Prostate gland (tissue), 2 donors: ENCODE results near the gene SHCBP1. TPM values are rescaled to one million over a fixed set of nuclear protein-coding genes. Genes with fewer than 3 reads are reported as not detected.
"Not testable (repeated sequence)": the region's sequence is repeated elsewhere in the genome, so short reads cannot be mapped to it uniquely, and the experiment has no call there.

ENCODE experiments used
- DNase-seq: peaks from one replicate; pipeline ENCODE4 v3.0.0-alpha.2; 2019; ENCODE audit warnings: low spot score
- H3K27ac ChIP-seq, 2 donors: fragments of 200-600 bp; sonication (generic); 2 replicates each; pipeline ENCODE4 v1.5.1; 2017 to 2019
- H3K27me3 ChIP-seq: fragments of 200-600 bp; sonication (generic); replicated peaks from 2 replicates; pipeline ENCODE4 v1.5.1; 2019; ENCODE audit not compliant: insufficient read depth
- H3K36me3 ChIP-seq, 2 donors: fragments of 200-600 bp; sonication (generic); 1 replicate in 1 of 2; 2 replicates in 1 of 2; pipeline versions ENCODE4 v1.5.1 to v1.8.1; 2017 to 2019
- H3K4me1 ChIP-seq: fragments of 200-600 bp; sonication (generic); replicated peaks from 2 replicates; pipeline ENCODE4 v1.5.1; 2019
- H3K4me3 ChIP-seq, 2 donors: fragments of 200-600 bp; sonication (generic); 2 replicates each; pipeline ENCODE4 v1.5.1; 2017 to 2019
- H3K9me3 ChIP-seq: fragments of 200-600 bp; sonication (generic); 2 replicates; pipeline ENCODE4 v1.5.1; 2017
- POLR2A ChIP-seq: fragments of 450-650 bp; IDR thresholded peaks from one replicate; pipeline ENCODE4 v1.6.1; 2016; ENCODE audit warnings: antibody characterized with exemption, mild to moderate bottlenecking
- POLR2AphosphoS5 ChIP-seq: sonication (generic); formaldehyde crosslinking; IDR thresholded peaks from one replicate; pipeline ENCODE4 v1.6.1; 2017; ENCODE audit warnings: antibody characterized with exemption
- WGBS: methylation state at CpG from one replicate; pipeline ENCODE4 v1.1.5; 2018; 5-methylcytosine and 5-hydroxymethylcytosine counted together
- intact Hi-C: fragments of 100-400 bp; cut with DNase I; formaldehyde crosslinking; loops from one replicate; pipeline ENCODE4 v1.14.2; 2022
- total RNA-seq, 2 donors: library from RNA; depleted of rRNA; stranded (reverse); fragments of >200 nt; gene quantifications; one replicate each; pipeline ENCODE4 v1.1.0, GENCODE V29; 2016
- TF ChIP-seq, protein P1 (sequence below), 4 experiments: fragments of 200-600 bp in 2 of 4; fragments of 450-650 bp in 2 of 4; sonication (generic) in 2 of 4; IDR thresholded peaks; 1 replicate in 3 of 4; 2 replicates in 1 of 4; pipeline ENCODE4 v1.5.1; 2016 to 2019; ENCODE audit warnings: antibody characterized with exemption in 4 of 4, mild to moderate bottlenecking in 2 of 4, moderate library complexity in 2 of 4

The SHCBP1 gene
- total RNA-seq, 2 donors from 2014 or later = 0.77 to 5.6 TPM

DNA sequence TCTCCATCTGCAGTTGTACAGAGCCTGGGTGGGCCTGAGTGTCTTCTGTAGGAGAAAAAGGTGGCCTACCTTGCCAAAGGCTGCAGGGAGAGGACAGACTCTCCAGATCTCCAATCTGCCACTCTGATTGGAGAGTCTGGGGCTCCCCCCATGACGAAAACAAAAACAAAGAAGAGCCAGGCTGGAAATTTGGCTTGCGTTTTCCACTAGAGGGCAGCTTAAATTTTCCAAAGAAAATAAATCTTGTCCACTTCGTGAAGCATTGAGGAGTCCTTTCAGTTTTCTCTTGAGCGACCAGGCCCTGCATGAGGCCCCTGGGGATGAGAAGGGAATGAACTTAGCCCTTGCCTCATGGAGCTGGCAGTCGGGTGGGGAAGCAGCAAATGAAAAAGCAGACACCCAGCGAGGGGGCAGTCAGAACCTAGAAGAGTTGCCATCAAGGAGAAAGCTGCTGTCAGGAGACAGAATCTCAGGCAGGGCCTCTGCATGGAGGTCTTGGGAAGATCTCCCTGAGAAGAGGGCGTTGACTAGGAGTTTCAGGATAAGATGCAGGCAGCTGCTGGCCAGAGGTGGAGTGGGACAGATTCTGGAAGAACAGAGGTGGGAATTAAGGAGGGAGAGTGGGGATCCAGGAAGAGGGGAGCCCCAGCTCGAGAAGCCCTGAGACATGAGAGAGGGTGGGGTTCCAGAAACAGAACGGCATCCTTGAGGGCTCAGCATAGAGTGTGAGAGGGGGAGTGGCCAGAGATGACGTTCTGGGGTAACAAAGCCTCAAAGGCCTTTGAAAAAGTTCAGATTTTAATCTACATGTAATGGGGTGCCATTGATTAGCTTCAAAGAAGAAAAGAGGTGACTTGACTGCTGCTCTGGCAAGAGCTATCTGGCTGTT lies 8.4 kb upstream of the SHCBP1 start:
- 39% methylated on average over 10 of the region's 10 CpGs for WGBS
- Histone ChIP-seq H3K9me3 (no peaks in the 10 kb centered on the region), H3K36me3 (no peaks in the 10 kb centered on the region), H3K27me3 (no peaks in the 10 kb centered on the region), H3K4me3 (no peak overlapping the region), H3K4me1 (no peaks in the 10 kb centered on the region), H3K27ac (no peak overlapping the region)
- no peak for TF ChIP-seq POLR2AphosphoS5
- TF ChIP-seq, protein P1, sequence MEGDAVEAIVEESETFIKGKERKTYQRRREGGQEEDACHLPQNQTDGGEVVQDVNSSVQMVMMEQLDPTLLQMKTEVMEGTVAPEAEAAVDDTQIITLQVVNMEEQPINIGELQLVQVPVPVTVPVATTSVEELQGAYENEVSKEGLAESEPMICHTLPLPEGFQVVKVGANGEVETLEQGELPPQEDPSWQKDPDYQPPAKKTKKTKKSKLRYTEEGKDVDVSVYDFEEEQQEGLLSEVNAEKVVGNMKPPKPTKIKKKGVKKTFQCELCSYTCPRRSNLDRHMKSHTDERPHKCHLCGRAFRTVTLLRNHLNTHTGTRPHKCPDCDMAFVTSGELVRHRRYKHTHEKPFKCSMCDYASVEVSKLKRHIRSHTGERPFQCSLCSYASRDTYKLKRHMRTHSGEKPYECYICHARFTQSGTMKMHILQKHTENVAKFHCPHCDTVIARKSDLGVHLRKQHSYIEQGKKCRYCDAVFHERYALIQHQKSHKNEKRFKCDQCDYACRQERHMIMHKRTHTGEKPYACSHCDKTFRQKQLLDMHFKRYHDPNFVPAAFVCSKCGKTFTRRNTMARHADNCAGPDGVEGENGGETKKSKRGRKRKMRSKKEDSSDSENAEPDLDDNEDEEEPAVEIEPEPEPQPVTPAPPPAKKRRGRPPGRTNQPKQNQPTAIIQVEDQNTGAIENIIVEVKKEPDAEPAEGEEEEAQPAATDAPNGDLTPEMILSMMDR (IDR thresholded peaks at IDR 0.05) = no peak
- no peak for TF ChIP-seq POLR2A
- DNase-seq = no peak
- intact Hi-C loops = no loop called here

DNA sequence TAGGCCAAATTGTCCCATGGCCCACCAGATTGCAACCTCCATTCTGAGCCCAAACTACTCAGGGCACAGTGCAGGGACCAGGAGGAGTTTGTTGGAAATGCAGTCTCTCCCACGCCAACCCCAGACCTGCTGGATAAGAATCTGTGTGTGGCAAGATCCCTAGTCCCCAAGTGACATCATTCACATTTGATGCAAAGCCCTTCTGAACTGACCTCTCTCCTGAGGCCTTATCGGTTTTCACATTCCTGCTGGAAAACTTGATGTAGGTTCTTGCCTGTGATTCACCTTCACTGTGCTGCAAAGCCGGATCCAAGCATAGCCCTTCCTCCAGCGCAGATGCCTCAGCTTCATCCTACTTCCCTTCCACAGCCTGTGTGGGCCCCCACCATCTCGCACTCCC lies 6.6 kb upstream of the SHCBP1 start:
- Histone ChIP-seq H3K4me1 (no peaks in the 10 kb centered on the region), H3K36me3 (no peaks in the 10 kb centered on the region), H3K9me3 (no peaks in the 10 kb centered on the region), H3K4me3 (no peak overlapping the region), H3K27me3 (no peaks in the 10 kb centered on the region), H3K27ac (no peak overlapping the region)
- DNase-seq = no peak
- TF ChIP-seq POLR2AphosphoS5 (no peak), POLR2A (no peak)
- TF ChIP-seq, protein P1 (IDR thresholded peaks at IDR 0.05) = no peak
- WGBS = 95% methylated on average over 5 of the region's 5 CpGs
- intact Hi-C loops = no loop called here

DNA sequence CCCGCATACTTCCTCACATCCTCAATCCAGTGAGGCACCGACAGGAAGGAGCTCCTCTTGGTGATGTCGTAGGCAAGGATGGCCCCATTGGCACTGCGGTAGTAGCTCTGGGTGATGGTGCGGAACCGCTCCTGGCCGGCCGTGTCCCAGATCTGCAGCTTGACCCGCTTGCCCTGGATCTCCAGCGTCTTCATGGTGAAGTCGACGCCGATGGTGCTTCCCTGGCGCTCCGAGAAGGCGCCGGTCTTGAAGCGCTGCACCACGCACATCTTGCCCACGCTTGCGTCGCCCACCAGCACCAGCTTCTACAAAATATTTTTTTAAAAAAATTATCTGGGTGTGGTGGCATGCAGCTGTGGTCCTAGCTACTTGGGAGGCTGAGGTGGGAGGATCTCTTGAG lies 5.5 kb upstream of the SHCBP1 start:
- H3K4me3 ChIP-seq, H3K4me1 ChIP-seq, intact Hi-C loops, H3K36me3 ChIP-seq, DNase-seq, H3K9me3 ChIP-seq, H3K27ac ChIP-seq, H3K27me3 ChIP-seq: not testable (repeated sequence)
- WGBS = 94% methylated on average over 22 of the region's 22 CpGs

DNA sequence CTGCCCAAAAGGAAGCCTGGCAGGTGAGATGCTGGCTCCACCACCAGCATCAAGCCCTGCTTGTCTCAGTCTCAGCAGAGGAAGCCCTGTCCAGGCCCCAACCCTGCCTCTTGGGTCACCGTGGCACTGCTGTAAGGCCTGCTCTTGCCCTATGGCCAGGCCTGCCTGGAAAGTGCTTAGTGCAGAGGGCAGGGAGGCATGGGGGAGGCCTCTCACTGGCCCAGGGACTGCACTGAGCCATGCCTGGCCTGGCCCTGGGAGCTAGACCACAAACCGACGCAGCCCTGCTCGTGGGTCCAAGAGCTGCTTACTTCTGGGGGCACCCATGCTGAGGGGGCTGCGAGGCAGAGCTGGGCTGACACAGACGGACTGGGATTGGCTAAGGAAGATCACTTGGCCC lies 3.7 kb upstream of the SHCBP1 start:
- H3K36me3 ChIP-seq, H3K4me1 ChIP-seq, intact Hi-C loops, H3K9me3 ChIP-seq, H3K27ac ChIP-seq, DNase-seq, H3K4me3 ChIP-seq, H3K27me3 ChIP-seq: not testable (repeated sequence)
- 87% methylated on average over 3 of the region's 6 CpGs for WGBS

DNA sequence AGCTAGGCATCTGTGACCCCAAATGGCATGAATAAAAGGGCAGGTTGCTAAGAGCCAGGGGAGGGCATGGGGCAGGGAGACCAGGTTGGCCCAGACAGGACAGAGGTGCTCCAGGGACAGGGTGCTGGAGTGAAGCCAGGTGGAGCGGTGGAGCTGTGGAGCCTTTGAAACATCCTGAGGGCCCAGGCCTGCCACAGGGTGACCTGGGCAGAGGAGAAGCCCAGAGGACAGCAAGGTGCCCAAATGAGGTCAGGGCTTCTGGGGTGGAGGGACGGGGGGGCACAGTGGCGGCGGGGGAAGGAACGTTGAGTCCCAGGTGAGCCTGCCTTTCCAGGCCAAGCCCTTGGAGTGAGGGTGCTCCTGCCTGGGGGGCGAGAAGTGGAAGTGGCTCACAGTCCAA lies 2.5 kb upstream of the SHCBP1 start:
- H3K27ac ChIP-seq, H3K27me3 ChIP-seq, H3K4me1 ChIP-seq, intact Hi-C loops, H3K4me3 ChIP-seq, DNase-seq, H3K9me3 ChIP-seq, H3K36me3 ChIP-seq: not testable (repeated sequence)
- 61% methylated on average over 5 of the region's 6 CpGs for WGBS

DNA sequence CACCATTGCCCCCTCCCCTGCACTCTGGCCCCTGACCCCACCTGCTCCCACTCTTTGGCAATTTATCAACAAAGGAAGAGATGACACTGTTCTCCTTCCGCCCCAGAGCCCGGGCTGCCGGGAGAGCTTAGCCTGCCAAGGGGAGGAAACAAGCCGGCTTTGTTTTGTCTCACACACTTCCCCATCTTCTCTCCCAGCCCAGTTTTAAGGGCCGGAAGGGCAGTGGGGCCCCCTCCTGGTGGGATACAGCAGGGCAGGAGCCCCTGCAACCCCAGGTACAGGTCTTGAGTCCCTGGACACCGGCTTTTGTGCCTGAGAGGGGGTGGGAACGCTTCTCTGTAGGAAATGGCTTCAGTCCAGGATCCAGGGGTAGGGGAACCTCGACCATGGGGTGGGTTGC lies 2.1 kb upstream of the SHCBP1 start:
- H3K4me3 ChIP-seq, intact Hi-C loops, H3K4me1 ChIP-seq, H3K36me3 ChIP-seq, H3K27me3 ChIP-seq, DNase-seq, H3K9me3 ChIP-seq, H3K27ac ChIP-seq: not testable (repeated sequence)
- WGBS = 0% methylated on average over 1 of the region's 8 CpGs
